ENCODE results near the gene ALDH2.

Gene ALDH2

GRCh38 chr12:111789779-111790178, 23.0 kb downstream of the ALDH2 start:
- Histone ChIP-seq H3K9me3 (ENCODE audit: control insufficient read depth, insufficient read depth, low read depth, low read length) (no peaks in the 10 kb centered on the region), H3K9ac (ENCODE audit: low read length) (no peak overlapping the region), H3K27me3 (ENCODE audit: control insufficient read depth, insufficient read depth, low read length) (no peaks in the 10 kb centered on the region), H3K36me3 (ENCODE audit: control insufficient read depth, insufficient read depth, low read length) (peaks cover 68% of the 10 kb centered on the region), H3K4me1 (ENCODE audit: control insufficient read depth, insufficient read depth, low read length) (no peaks in the 10 kb centered on the region), H3K4me3 (ENCODE audit: low read depth, low read length) (no peak overlapping the region), H3K27ac (ENCODE audit: low read depth, low read length) (no peak overlapping the region)

- H3K4me1 ChIP-seq (ENCODE audit: control insufficient read depth, insufficient read depth, low read length), result no peaks in the 10 kb centered on the region
- H3K9ac ChIP-seq (ENCODE audit: low read length), result no peak overlapping the region
- peaks cover 64% of the 10 kb centered on the region for H3K36me3 ChIP-seq (ENCODE audit: control insufficient read depth, insufficient read depth, low read length)
Observed at GRCh38 chr12:111791507-111791906, 24.8 kb downstream of the ALDH2 start.

DNA sequence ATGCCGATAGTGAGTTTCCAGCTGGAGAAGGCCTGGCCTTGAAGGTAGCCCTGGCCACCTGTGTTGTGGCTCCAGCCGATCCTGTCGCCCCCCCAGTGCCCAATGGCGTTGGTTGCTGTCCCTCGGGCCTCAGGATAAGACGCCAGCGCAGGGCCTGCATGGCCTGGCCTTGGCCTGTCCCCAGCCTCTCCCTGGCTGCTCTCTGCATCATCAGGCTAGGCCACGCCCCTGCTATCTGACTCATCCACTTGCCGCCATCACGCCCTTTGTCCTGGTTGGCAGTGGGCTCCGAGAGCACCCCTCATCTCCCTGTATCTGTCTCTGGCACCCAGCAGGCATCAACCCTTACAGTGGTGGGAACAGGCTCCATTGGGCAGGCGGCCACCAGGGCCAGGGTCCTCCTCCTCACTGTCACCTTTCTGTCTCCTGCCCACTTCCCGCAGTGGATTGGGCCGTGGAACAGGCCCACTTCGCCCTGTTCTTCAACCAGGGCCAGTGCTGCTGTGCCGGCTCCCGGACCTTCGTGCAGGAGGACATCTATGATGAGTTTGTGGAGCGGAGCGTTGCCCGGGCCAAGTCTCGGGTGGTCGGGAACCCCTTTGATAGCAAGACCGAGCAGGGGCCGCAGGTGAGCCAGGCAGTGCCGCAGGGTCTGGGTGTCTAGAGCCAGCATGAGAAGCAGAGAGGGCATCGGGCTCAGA, 25.6 kb downstream of the ALDH2 start:
- Histone ChIP-seq H3K36me3 (ENCODE audit: control insufficient read depth, insufficient read depth, low read length) (peaks cover 64% of the 10 kb centered on the region), H3K4me1 (ENCODE audit: control insufficient read depth, insufficient read depth, low read length) (no peaks in the 10 kb centered on the region), H3K9me3 (ENCODE audit: control insufficient read depth, insufficient read depth, low read depth, low read length) (no peaks in the 10 kb centered on the region), H3K9ac (ENCODE audit: low read length) (peak overlapping the region; percentile 26), H3K4me3 (ENCODE audit: low read depth, low read length) (no peak overlapping the region), H3K27ac (ENCODE audit: low read depth, low read length) (no peak overlapping the region), H3K27me3 (ENCODE audit: control insufficient read depth, insufficient read depth, low read length) (no peaks in the 10 kb centered on the region)

More at GRCh38 chr12:111791507-111791906, 24.8 kb downstream of the ALDH2 start:
- Histone ChIP-seq H3K27me3 (ENCODE audit: control insufficient read depth, insufficient read depth, low read length) (no peaks in the 10 kb centered on the region), H3K4me3 (ENCODE audit: low read depth, low read length) (no peak overlapping the region), H3K27ac (ENCODE audit: low read depth, low read length) (no peak overlapping the region), H3K9me3 (ENCODE audit: control insufficient read depth, insufficient read depth, low read depth, low read length) (no peaks in the 10 kb centered on the region)

DNA sequence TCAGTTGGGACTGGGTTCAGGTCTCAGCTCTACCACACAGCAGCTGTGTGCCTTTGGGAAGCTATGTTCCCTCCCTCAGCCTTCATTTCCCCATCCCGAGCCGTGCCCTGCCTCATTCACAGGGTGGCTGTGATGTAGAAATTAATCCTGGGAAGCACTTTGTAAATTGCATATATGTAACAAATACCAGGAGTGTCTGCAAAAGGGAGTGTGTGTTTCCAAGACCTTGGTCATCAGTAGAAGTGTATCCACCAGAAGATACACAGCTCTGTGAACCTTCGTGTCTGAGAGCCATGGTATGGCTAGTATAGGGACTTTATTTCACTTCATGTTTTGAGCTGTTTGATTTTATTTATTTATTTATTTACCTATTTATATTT, 26.1 kb downstream of the ALDH2 start:
- Histone ChIP-seq H3K27ac (ENCODE audit: low read depth, low read length) (no peak overlapping the region), H3K27me3 (ENCODE audit: control insufficient read depth, insufficient read depth, low read length) (no peaks in the 10 kb centered on the region), H3K4me3 (ENCODE audit: low read depth, low read length) (no peak overlapping the region), H3K4me1 (ENCODE audit: control insufficient read depth, insufficient read depth, low read length) (no peaks in the 10 kb centered on the region), H3K36me3 (ENCODE audit: control insufficient read depth, insufficient read depth, low read length) (peaks cover 66% of the 10 kb centered on the region), H3K9me3 (ENCODE audit: control insufficient read depth, insufficient read depth, low read depth, low read length) (no peaks in the 10 kb centered on the region), H3K9ac (ENCODE audit: low read length) (no peak overlapping the region)

DNA sequence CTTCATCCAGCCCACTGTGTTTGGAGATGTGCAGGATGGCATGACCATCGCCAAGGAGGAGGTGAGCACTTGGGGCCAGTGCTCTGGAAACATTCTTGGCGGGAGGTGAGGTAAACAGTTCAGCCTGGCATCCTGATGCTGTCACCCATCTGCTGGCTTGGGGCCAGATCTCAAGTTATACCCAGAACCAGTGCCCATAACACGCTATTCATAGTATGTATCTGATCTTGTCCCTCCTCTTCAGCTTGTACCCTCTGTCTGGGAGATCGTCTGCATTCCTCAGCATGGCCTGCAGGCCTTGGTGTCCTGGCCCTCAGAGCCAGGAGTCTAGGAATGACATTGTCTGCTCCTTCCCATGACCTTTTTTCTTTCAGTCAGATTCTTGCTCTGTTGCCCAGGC, 31.4 kb downstream of the ALDH2 start:
- H3K36me3 ChIP-seq (ENCODE audit: control insufficient read depth, insufficient read depth, low read length), result peaks cover 59% of the 10 kb centered on the region
- no peaks in the 10 kb centered on the region for H3K9me3 ChIP-seq (ENCODE audit: control insufficient read depth, insufficient read depth, low read depth, low read length)
- H3K4me3 ChIP-seq (ENCODE audit: low read depth, low read length), result no peak overlapping the region
- no peak overlapping the region for H3K9ac ChIP-seq (ENCODE audit: low read length)
- H3K27me3 ChIP-seq (ENCODE audit: control insufficient read depth, insufficient read depth, low read length), result no peaks in the 10 kb centered on the region
- H3K4me1 ChIP-seq (ENCODE audit: control insufficient read depth, insufficient read depth, low read length), result no peaks in the 10 kb centered on the region
- no peak overlapping the region for H3K27ac ChIP-seq (ENCODE audit: low read depth, low read length)

- H3K9ac ChIP-seq (ENCODE audit: low read length), result no peak overlapping the region
- no peaks in the 10 kb centered on the region for H3K4me1 ChIP-seq (ENCODE audit: control insufficient read depth, insufficient read depth, low read length)
Observed at GRCh38 chr12:111799758-111800157, 33.0 kb downstream of the ALDH2 start.

GRCh38 chr12:111803038-111803626, 36.4 kb downstream of the ALDH2 start:
- H3K4me3 ChIP-seq (ENCODE audit: low read depth, low read length), result no peak overlapping the region
- no peaks in the 10 kb centered on the region for H3K4me1 ChIP-seq (ENCODE audit: control insufficient read depth, insufficient read depth, low read length)
- H3K27me3 ChIP-seq (ENCODE audit: control insufficient read depth, insufficient read depth, low read length), result no peaks in the 10 kb centered on the region
- H3K27ac ChIP-seq (ENCODE audit: low read depth, low read length), result no peak overlapping the region
- peaks cover 53% of the 10 kb centered on the region for H3K36me3 ChIP-seq (ENCODE audit: control insufficient read depth, insufficient read depth, low read length)
- no peak overlapping the region for H3K9ac ChIP-seq (ENCODE audit: low read length)
- H3K9me3 ChIP-seq (ENCODE audit: control insufficient read depth, insufficient read depth, low read depth, low read length), result no peaks in the 10 kb centered on the region

More at GRCh38 chr12:111799758-111800157, 33.0 kb downstream of the ALDH2 start:
- Histone ChIP-seq H3K27ac (ENCODE audit: low read depth, low read length) (no peak overlapping the region), H3K4me3 (ENCODE audit: low read depth, low read length) (no peak overlapping the region), H3K36me3 (ENCODE audit: control insufficient read depth, insufficient read depth, low read length) (peaks cover 58% of the 10 kb centered on the region), H3K27me3 (ENCODE audit: control insufficient read depth, insufficient read depth, low read length) (no peaks in the 10 kb centered on the region), H3K9me3 (ENCODE audit: control insufficient read depth, insufficient read depth, low read depth, low read length) (no peaks in the 10 kb centered on the region)

DNA sequence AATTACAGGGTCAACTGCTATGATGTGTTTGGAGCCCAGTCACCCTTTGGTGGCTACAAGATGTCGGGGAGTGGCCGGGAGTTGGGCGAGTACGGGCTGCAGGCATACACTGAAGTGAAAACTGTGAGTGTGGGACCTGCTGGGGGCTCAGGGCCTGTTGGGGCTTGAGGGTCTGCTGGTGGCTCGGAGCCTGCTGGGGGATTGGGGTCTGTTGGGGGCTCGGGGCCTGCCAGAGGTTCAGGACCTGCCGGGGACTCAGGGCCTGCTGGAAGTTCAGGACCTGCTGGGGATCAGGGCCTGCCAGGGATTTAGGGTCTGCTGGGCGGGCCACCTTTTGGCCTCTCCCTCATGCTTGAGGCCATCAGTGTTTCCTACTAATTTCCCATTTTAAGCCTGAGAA, 37.1 kb downstream of the ALDH2 start:
- H3K27me3 ChIP-seq (ENCODE audit: control insufficient read depth, insufficient read depth, low read length), result no peaks in the 10 kb centered on the region
- peaks cover 53% of the 10 kb centered on the region for H3K36me3 ChIP-seq (ENCODE audit: control insufficient read depth, insufficient read depth, low read length)
- no peak overlapping the region for H3K4me3 ChIP-seq (ENCODE audit: low read depth, low read length)
- H3K9ac ChIP-seq (ENCODE audit: low read length), result no peak overlapping the region
- H3K4me1 ChIP-seq (ENCODE audit: control insufficient read depth, insufficient read depth, low read length), result no peaks in the 10 kb centered on the region
- no peaks in the 10 kb centered on the region for H3K9me3 ChIP-seq (ENCODE audit: control insufficient read depth, insufficient read depth, low read depth, low read length)
- H3K27ac ChIP-seq (ENCODE audit: low read depth, low read length), result no peak overlapping the region

DNA sequence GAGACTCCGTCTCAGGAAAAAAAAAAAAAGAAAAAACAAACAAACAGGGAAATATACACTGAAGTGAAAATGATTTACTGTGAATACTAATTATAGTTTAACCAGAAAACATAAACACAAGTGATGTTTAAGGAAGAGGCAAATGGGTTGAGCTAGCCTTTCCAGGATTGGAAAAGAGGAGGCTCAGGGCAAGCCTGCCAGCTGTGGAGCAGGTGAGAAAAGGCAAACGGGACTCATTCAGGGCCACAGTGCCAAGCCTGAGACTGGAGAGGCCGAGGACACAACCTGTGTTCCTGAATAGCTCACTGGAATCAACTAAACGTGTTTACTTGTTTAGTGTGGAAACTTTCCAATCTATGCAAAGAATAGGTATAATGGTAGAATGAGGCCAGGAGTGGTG, 39.6 kb downstream of the ALDH2 start:
- H3K27me3 ChIP-seq (ENCODE audit: control insufficient read depth, insufficient read depth, low read length), result no peaks in the 10 kb centered on the region
- H3K9ac ChIP-seq (ENCODE audit: low read length), result no peak overlapping the region
- no peak overlapping the region for H3K27ac ChIP-seq (ENCODE audit: low read depth, low read length)
- peaks cover 55% of the 10 kb centered on the region for H3K36me3 ChIP-seq (ENCODE audit: control insufficient read depth, insufficient read depth, low read length)
- no peaks in the 10 kb centered on the region for H3K4me1 ChIP-seq (ENCODE audit: control insufficient read depth, insufficient read depth, low read length)
- no peaks in the 10 kb centered on the region for H3K9me3 ChIP-seq (ENCODE audit: control insufficient read depth, insufficient read depth, low read depth, low read length)
- no peak overlapping the region for H3K4me3 ChIP-seq (ENCODE audit: low read depth, low read length)

GRCh38 chr12:111807232-111807631, 40.5 kb downstream of the ALDH2 start:
- no peaks in the 10 kb centered on the region for H3K27me3 ChIP-seq (ENCODE audit: control insufficient read depth, insufficient read depth, low read length)
- no peak overlapping the region for H3K4me3 ChIP-seq (ENCODE audit: low read depth, low read length)
- no peaks in the 10 kb centered on the region for H3K4me1 ChIP-seq (ENCODE audit: control insufficient read depth, insufficient read depth, low read length)
- H3K36me3 ChIP-seq (ENCODE audit: control insufficient read depth, insufficient read depth, low read length), result peaks cover 47% of the 10 kb centered on the region
- no peak overlapping the region for H3K9ac ChIP-seq (ENCODE audit: low read length)
- H3K27ac ChIP-seq (ENCODE audit: low read depth, low read length), result no peak overlapping the region
- no peaks in the 10 kb centered on the region for H3K9me3 ChIP-seq (ENCODE audit: control insufficient read depth, insufficient read depth, low read depth, low read length)

DNA sequence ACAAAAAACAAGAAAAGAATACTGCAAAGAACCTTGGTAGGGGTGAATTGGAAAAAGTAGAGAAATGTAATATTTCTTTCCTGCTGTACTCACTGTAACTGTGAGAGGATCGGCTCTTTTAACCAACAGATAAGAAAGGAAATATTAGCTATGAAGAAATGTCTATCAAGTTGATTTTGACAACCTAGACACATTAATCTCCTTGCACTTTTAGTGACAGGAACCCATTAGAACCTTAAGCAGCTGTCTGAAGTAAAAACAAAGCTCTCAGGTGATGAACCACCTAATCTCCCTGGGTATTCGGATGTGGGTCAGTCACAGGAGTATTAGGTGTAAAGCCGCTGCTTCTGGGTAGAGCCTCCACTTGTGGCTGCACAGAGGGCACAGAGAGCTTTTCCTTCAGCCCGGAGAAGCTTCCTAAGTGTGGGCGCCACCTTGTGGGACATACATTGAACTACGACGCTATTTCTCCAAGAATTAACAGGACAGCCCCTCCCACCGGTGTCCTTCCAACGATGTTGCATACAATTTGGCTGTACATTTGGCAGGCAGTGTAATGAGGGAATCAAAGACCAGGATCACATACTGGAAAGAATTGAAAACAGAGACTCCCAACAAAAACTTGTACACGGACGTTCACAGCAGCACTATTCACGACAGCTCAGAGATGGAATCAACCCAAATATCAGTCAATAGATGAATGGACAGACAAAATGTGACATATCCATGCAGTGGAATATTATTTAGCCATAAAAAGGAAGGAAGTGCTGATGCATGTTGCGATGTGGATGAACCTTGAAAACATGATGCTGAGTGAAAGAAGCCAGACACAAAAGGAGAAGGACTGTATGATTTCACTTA, 46.4 kb downstream of the ALDH2 start:
- H3K9me3 ChIP-seq (ENCODE audit: control insufficient read depth, insufficient read depth, low read depth, low read length), result no peaks in the 10 kb centered on the region

More for the DNA sequence above, 46.4 kb downstream of the ALDH2 start:
- Histone ChIP-seq H3K27ac (ENCODE audit: low read depth, low read length) (no peak overlapping the region), H3K4me1 (ENCODE audit: control insufficient read depth, insufficient read depth, low read length) (no peaks in the 10 kb centered on the region), H3K9ac (ENCODE audit: low read length) (no peak overlapping the region), H3K4me3 (ENCODE audit: low read depth, low read length) (no peak overlapping the region), H3K36me3 (ENCODE audit: control insufficient read depth, insufficient read depth, low read length) (peaks cover 23% of the 10 kb centered on the region), H3K27me3 (ENCODE audit: control insufficient read depth, insufficient read depth, low read length) (no peaks in the 10 kb centered on the region)

Measured in HUES6 (cell line).